ENCODE measurements around the gene TMPRSS9.

DNA sequence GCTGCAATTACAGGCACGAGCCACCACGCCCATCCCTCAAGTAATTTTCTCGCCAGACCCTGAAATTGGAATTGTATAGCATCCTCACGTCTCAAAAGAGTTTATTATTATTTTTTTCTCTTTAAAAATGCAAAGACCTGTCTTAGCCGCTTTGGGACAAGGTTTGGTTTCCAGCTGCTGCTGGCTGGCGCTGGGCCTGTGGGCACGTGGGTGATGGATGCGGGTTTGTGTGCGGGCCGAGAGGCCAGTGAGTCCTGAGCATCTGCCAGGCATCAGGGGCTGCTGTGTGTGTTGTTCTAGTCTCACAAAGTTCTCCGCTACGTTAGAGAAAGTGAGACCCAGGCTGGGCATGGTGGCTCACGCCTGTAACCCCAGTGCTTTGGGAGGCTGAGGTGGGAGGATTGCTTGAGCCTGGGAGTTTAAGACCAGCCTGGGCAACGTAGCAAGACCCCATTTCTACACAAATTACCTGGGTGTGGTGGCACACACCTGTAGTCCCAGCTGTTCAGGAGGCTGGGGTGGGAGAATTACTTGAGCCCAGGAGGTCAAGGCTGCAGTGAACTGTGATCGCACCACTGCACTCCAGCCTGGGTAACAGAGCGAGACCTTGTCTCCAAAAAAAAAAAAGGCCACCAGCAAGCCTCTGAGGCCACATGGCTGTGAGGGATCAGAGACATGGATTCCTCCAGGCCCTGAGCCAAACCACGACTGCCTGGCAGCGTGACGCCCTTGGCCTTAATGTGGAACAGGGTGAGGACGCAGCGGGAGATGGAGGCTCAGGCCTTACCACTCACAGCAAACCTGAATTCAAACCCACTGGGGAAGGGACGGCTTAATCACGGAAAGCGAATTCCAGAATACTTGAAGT, 4.7 kb upstream of the TMPRSS9 start:
- TF ChIP-seq, protein P1, sequence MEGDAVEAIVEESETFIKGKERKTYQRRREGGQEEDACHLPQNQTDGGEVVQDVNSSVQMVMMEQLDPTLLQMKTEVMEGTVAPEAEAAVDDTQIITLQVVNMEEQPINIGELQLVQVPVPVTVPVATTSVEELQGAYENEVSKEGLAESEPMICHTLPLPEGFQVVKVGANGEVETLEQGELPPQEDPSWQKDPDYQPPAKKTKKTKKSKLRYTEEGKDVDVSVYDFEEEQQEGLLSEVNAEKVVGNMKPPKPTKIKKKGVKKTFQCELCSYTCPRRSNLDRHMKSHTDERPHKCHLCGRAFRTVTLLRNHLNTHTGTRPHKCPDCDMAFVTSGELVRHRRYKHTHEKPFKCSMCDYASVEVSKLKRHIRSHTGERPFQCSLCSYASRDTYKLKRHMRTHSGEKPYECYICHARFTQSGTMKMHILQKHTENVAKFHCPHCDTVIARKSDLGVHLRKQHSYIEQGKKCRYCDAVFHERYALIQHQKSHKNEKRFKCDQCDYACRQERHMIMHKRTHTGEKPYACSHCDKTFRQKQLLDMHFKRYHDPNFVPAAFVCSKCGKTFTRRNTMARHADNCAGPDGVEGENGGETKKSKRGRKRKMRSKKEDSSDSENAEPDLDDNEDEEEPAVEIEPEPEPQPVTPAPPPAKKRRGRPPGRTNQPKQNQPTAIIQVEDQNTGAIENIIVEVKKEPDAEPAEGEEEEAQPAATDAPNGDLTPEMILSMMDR (IDR thresholded peaks at IDR 0.05) = no peak
- no peak for TF ChIP-seq POLR2A (IDR thresholded peaks at IDR 0.05)

Measured in adrenal gland (tissue), 5 donors.